ENCODE data around the gene MRGPRD. TPM values are rescaled to one million over a fixed set of nuclear protein-coding genes. Genes with fewer than 3 reads are reported as not detected.
A peak's percentile ranks its signal among the peaks of the same experiment; 100 is the strongest.

Gene MRGPRD
- total RNA-seq, 4 donors from 2014 or later: 2.9 to 5.4 TPM; not detected in 2

DNA sequence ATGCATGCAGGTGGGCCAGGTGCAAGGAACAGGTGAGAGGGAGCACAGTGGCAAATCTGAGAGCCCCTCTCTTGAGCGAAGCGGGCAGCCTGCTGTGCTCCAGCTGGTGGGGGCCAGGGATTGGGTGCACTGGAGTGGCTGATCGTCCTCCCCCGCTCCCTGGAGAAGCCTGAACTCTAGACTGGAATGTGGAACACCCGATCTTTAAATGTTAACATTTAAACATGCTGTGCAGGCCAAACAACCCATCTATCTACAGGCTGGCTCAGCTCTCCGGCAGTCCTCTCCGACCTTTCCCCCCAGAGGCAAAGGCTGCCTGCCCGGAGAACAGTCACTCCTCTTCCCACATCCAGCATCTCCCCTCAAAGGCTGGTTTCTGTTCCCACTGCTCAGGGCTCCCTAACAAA, 27.2 kb upstream of the MRGPRD start:
- Histone ChIP-seq H3K9me3 (no peaks in the 10 kb centered on the region), H3K27ac (peak overlapping the region; percentile 88 to 99 (median 98)), H3K27me3 (peaks cover 3% of the 10 kb centered on the region), H3K4me1 (peaks cover 6 to 93% (median 59%) of the 10 kb centered on the region in 3 donors), H3K4me3 (peak overlapping the region in 1 of 2 donors; percentile 70), H3K36me3 (peaks cover 0 to 42% of the 10 kb centered on the region in 2 donors)
- ATAC-seq: no peak
- TF ChIP-seq POLR2A (IDR thresholded peaks at IDR 0.05) (no peak), POLR2AphosphoS5 (IDR thresholded peaks at IDR 0.05) (peak; percentile 91)
- no CpG with 5 or more reads among the region's 8 CpGs for WGBS, 2 donors (ENCODE audit: low coverage in 1 of 2)

- Histone ChIP-seq H3K27ac (peak overlapping the region; percentile 88 to 99 (median 98)), H3K27me3 (peaks cover 3% of the 10 kb centered on the region), H3K36me3 (peaks cover 0 to 45% of the 10 kb centered on the region in 2 donors), H3K4me1 (peaks cover 6 to 100% (median 71%) of the 10 kb centered on the region in 3 donors), H3K4me3 (no peak overlapping the region), H3K9me3 (no peaks in the 10 kb centered on the region)
- 57 to 59% methylated on average over 2 to 4 of the region's 12 CpGs for WGBS, 2 donors (ENCODE audit: low coverage in 1 of 2)
- TF ChIP-seq, protein P1, sequence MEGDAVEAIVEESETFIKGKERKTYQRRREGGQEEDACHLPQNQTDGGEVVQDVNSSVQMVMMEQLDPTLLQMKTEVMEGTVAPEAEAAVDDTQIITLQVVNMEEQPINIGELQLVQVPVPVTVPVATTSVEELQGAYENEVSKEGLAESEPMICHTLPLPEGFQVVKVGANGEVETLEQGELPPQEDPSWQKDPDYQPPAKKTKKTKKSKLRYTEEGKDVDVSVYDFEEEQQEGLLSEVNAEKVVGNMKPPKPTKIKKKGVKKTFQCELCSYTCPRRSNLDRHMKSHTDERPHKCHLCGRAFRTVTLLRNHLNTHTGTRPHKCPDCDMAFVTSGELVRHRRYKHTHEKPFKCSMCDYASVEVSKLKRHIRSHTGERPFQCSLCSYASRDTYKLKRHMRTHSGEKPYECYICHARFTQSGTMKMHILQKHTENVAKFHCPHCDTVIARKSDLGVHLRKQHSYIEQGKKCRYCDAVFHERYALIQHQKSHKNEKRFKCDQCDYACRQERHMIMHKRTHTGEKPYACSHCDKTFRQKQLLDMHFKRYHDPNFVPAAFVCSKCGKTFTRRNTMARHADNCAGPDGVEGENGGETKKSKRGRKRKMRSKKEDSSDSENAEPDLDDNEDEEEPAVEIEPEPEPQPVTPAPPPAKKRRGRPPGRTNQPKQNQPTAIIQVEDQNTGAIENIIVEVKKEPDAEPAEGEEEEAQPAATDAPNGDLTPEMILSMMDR (IDR thresholded peaks at IDR 0.05): no peak
- ATAC-seq: no peak
Measured at GRCh38 chr11:69006816-69007215, 26.0 kb upstream of the MRGPRD start.

GRCh38 chr11:69005631-69006368, 25.0 kb upstream of the MRGPRD start:
- H3K4me1 ChIP-seq: peaks cover 6 to 100% (median 81%) of the 10 kb centered on the region in 3 donors
- no peaks in the 10 kb centered on the region for H3K9me3 ChIP-seq
- no peaks in the 10 kb centered on the region for H3K27me3 ChIP-seq
- peak overlapping the region in 1 of 2 donors; percentile 3 for H3K4me3 ChIP-seq
- no peak for ATAC-seq
- WGBS, 2 donors (ENCODE audit: low coverage in 1 of 2): 84% methylated on average over 5 of the region's 48 CpGs; no CpG with 5 or more reads in 1 of the 2 donors
- H3K27ac ChIP-seq: peak overlapping the region; percentile 88 to 99 (median 98)
- H3K36me3 ChIP-seq: peaks cover 0 to 45% of the 10 kb centered on the region in 2 donors
- TF ChIP-seq POLR2AphosphoS5 (IDR thresholded peaks at IDR 0.05) (peak; percentile 3), EP300 (IDR thresholded peaks at IDR 0.05) (no peak)

GRCh38 chr11:69005183-69005630, 24.4 kb upstream of the MRGPRD start:
- TF ChIP-seq EP300 (IDR thresholded peaks at IDR 0.05): no peak
- peak overlapping the region; percentile 88 to 99 (median 98) for H3K27ac ChIP-seq
- H3K4me3 ChIP-seq: no peak overlapping the region
- WGBS, 2 donors (ENCODE audit: low coverage in 1 of 2): no CpG with 5 or more reads among the region's 27 CpGs
- ATAC-seq: no peak
- peaks cover 6 to 99% (median 84%) of the 10 kb centered on the region in 3 donors for H3K4me1 ChIP-seq
- H3K27me3 ChIP-seq: no peaks in the 10 kb centered on the region
- H3K9me3 ChIP-seq: no peaks in the 10 kb centered on the region
- H3K36me3 ChIP-seq: peaks cover 0 to 45% of the 10 kb centered on the region in 2 donors

- ATAC-seq: no peak
- Histone ChIP-seq H3K9me3 (no peaks in the 10 kb centered on the region), H3K36me3 (peaks cover 0 to 45% of the 10 kb centered on the region in 2 donors), H3K27me3 (no peaks in the 10 kb centered on the region), H3K27ac (peak overlapping the region; percentile 88 to 99 (median 98)), H3K4me1 (peaks cover 6 to 99% (median 84%) of the 10 kb centered on the region in 3 donors), H3K4me3 (no peak overlapping the region)
- TF ChIP-seq EP300 (IDR thresholded peaks at IDR 0.05): no peak
- no peak for TF ChIP-seq POLR2AphosphoS5 (IDR thresholded peaks at IDR 0.05)
- TF ChIP-seq, protein P1 (IDR thresholded peaks at IDR 0.05): no peak
- TF ChIP-seq POLR2A (IDR thresholded peaks at IDR 0.05): no peak
- 39 to 54% methylated on average over 2 to 4 of the region's 13 CpGs for WGBS, 2 donors (ENCODE audit: low coverage in 1 of 2)
Measured at GRCh38 chr11:69004411-69005182, 23.8 kb upstream of the MRGPRD start.

- Histone ChIP-seq H3K4me1 (peaks cover 0 to 99% (median 82%) of the 10 kb centered on the region in 3 donors), H3K27me3 (no peaks in the 10 kb centered on the region), H3K4me3 (no peak overlapping the region), H3K9me3 (no peaks in the 10 kb centered on the region), H3K27ac (peak overlapping the region; percentile 88 to 99 (median 98)), H3K36me3 (peaks cover 0 to 45% of the 10 kb centered on the region in 2 donors)
- ATAC-seq: no peak
- TF ChIP-seq EP300 (IDR thresholded peaks at IDR 0.05) (no peak), POLR2A (IDR thresholded peaks at IDR 0.05) (no peak), POLR2AphosphoS5 (IDR thresholded peaks at IDR 0.05) (no peak)
- TF ChIP-seq, protein P1 (IDR thresholded peaks at IDR 0.05): no peak
- 72 to 80% methylated on average over 2 to 8 of the region's 20 CpGs for WGBS, 2 donors (ENCODE audit: low coverage in 1 of 2)
Measured at GRCh38 chr11:69003866-69004367, 23.1 kb upstream of the MRGPRD start.
